PFSK-1 (cell line): ENCODE data around the gene DRGX.

Source experiments
- FOXP2 ChIP-seq: optimal IDR thresholded peaks from 2 replicates; pipeline ENCODE3; 2011; ENCODE audit warnings: borderline replicate concordance, control low read depth, inconsistent platforms; ENCODE audit not compliant: insufficient read depth; ENCODE audit errors: extremely low read length, extremely low read depth
- POLR2AphosphoS5 ChIP-seq: IDR thresholded peaks from 2 replicates; pipeline ENCODE4 v1.6.1; 2012; ENCODE audit warnings: low read depth, mild to moderate bottlenecking, control low read depth, low read length, moderate library complexity
- SIN3A ChIP-seq: IDR thresholded peaks from 2 replicates; pipeline ENCODE4 v1.6.1; 2012; ENCODE audit warnings: mild to moderate bottlenecking, low read length, moderate library complexity, borderline replicate concordance; ENCODE audit not compliant: insufficient read depth
- TAF1 ChIP-seq: IDR thresholded peaks from 2 replicates; pipeline ENCODE4 v1.6.1; 2012; ENCODE audit warnings: low read length, control low read depth, borderline replicate concordance; ENCODE audit not compliant: insufficient read depth
- TF ChIP-seq, protein P1 (sequence below), 2 experiments: IDR thresholded peaks; 2 replicates each; pipeline versions ENCODE4 v1.6.1 to v1.8.0; 2011 to 2012; ENCODE audit warnings: low read depth in 2 of 2, low read length in 2 of 2, control low read depth in 1 of 2, inconsistent platforms in 1 of 2, mild to moderate bottlenecking in 1 of 2, moderate library complexity in 1 of 2; ENCODE audit not compliant: insufficient read depth in 1 of 2

Gene DRGX

DNA sequence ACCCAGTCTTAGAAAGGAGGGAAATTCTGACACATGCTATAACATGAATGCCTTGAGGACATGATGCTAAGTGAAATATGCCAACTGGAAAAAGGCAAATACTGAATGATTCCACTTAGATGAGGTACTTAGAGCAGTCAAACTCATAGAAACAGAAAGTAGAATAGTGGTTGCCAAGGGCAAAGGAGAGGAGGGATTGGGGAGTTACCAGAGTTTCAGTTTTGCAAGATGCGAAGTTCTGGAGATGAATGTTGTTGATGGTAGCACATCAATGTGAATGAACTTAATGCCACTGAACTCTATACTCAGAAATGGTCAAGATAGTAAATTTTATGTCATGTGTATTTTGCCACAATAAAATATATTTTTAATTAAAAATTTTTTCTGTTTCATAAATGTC, 38.9 kb downstream of the DRGX start:
- TF ChIP-seq FOXP2 (no peak), TAF1 (no peak), POLR2AphosphoS5 (no peak), SIN3A (no peak)
- TF ChIP-seq, protein P1, sequence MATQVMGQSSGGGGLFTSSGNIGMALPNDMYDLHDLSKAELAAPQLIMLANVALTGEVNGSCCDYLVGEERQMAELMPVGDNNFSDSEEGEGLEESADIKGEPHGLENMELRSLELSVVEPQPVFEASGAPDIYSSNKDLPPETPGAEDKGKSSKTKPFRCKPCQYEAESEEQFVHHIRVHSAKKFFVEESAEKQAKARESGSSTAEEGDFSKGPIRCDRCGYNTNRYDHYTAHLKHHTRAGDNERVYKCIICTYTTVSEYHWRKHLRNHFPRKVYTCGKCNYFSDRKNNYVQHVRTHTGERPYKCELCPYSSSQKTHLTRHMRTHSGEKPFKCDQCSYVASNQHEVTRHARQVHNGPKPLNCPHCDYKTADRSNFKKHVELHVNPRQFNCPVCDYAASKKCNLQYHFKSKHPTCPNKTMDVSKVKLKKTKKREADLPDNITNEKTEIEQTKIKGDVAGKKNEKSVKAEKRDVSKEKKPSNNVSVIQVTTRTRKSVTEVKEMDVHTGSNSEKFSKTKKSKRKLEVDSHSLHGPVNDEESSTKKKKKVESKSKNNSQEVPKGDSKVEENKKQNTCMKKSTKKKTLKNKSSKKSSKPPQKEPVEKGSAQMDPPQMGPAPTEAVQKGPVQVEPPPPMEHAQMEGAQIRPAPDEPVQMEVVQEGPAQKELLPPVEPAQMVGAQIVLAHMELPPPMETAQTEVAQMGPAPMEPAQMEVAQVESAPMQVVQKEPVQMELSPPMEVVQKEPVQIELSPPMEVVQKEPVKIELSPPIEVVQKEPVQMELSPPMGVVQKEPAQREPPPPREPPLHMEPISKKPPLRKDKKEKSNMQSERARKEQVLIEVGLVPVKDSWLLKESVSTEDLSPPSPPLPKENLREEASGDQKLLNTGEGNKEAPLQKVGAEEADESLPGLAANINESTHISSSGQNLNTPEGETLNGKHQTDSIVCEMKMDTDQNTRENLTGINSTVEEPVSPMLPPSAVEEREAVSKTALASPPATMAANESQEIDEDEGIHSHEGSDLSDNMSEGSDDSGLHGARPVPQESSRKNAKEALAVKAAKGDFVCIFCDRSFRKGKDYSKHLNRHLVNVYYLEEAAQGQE (IDR thresholded peaks at IDR 0.05; ENCODE audit: insufficient read depth in 1 of 2, low read depth in 2 of 2, low read length in 2 of 2), result no peak

DNA sequence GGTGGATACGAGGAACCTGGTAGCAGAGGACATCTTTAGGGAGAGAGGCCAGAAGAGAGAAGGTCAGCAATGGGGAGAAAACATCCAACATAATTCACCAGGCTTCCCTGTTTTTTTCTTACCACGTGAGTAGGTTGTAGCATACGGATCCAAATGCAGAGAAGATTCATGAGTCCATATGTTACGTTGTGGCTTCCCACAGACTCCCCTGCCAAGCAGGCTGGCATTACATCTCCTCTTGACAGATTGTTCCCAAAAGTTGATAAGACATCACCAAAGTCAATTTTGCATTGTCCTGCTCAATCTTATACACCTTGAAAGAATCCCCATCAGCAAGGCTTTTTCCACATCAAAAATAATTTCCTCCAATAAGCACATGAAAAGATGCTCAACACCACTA, 39.7 kb downstream of the DRGX start:
- TF ChIP-seq TAF1, result no peak
- no peak for TF ChIP-seq SIN3A
- TF ChIP-seq, protein P1 (IDR thresholded peaks at IDR 0.05; ENCODE audit: insufficient read depth in 1 of 2, low read depth in 2 of 2, low read length in 2 of 2), result no peak
- no peak for TF ChIP-seq POLR2AphosphoS5
- TF ChIP-seq FOXP2, result no peak

DNA sequence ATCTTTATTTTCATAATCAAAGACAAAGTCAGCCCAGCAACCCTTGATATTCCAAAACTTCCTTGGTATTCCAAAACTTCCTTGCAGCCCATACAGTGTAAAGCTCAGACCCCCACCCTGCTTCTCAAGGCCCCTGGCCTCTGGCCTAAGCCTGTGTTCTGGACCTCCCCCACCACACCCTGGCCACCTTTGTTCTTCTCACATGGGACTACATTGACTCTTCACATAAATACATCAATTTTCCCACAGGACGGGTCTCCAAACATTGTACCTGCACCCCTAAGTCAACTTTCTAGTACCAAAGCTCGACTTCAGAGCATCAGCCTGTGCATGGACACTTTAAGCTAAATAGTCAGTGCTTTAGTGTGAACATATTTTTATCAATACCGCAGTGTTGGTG, 40.7 kb downstream of the DRGX start:
- TF ChIP-seq FOXP2 (no peak), POLR2AphosphoS5 (no peak), SIN3A (no peak), TAF1 (no peak)
- TF ChIP-seq, protein P1 (IDR thresholded peaks at IDR 0.05; ENCODE audit: insufficient read depth in 1 of 2, low read depth in 2 of 2, low read length in 2 of 2), result no peak

DNA sequence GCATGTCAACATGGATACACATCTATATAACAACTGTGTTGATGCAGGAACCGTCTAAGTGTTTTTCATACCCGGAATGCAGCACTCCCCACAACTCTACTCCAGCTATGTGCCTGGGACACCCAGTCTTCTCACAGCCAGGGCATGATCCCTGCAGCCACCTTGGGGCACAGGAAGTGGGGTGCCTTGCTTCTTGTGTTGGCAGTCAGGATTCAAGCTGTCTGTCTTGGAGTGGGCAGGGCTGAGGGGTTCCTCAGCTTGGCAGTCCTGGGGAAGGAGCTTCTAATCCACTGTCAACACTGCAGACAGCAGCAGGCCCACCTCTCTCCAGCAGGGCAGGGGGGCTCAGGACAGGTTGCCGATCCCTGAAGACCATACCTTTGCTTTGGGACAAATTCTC, 41.3 kb downstream of the DRGX start:
- TF ChIP-seq FOXP2 (no peak), TAF1 (no peak), POLR2AphosphoS5 (no peak), SIN3A (no peak)
- TF ChIP-seq, protein P1 (IDR thresholded peaks at IDR 0.05; ENCODE audit: insufficient read depth in 1 of 2, low read depth in 2 of 2, low read length in 2 of 2), result no peak

DNA sequence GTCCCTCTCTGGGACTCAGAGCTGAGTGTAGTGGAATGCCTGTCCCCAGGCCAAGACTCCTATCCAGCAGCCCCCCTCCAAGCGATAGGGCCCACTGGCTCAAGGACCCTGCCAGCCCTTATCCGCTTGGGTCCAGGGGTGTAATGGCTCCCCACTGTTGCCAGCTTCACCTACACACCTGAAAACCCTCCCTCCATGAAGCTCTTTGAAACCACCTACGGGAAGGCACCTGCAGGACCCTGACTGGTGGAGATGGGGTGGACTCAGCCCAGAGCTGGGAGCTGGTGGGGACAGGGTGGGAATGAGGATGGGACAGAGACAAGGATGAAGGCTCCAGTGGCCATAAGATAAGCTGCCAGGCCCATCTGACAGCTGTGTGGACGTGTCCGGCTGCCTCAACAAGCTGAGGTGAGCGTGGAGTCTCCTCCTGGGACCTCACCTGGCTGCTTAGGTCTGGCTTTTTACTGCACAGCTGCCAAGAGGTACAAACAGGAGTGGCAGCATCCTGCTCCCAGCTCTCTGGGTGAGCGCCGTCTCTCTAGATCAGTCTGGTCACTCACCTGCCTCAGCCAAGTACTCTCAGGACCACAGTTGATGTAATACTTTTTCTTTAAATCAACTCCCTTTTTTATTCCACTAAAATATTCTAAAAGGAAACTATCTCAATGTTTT, 41.9 kb downstream of the DRGX start:
- TF ChIP-seq, protein P1 (IDR thresholded peaks at IDR 0.05; ENCODE audit: insufficient read depth in 1 of 2, low read depth in 2 of 2, low read length in 2 of 2), result no peak
- TF ChIP-seq TAF1 (no peak), SIN3A (no peak), POLR2AphosphoS5 (no peak), FOXP2 (no peak)
